Bone marrow (tissue), 2 donors: Measurements from ENCODE around the gene GTF2F1.
"Not testable (repeated sequence)": the region's sequence is repeated elsewhere in the genome, so short reads cannot be mapped to it uniquely, and the experiment has no call there.

Experiments used
- DNase-seq, 2 donors: peaks; one replicate each; lab custom pipeline; 2025; lab: John Stamatoyannopoulos, UW

GTF2F1 gene

DNA sequence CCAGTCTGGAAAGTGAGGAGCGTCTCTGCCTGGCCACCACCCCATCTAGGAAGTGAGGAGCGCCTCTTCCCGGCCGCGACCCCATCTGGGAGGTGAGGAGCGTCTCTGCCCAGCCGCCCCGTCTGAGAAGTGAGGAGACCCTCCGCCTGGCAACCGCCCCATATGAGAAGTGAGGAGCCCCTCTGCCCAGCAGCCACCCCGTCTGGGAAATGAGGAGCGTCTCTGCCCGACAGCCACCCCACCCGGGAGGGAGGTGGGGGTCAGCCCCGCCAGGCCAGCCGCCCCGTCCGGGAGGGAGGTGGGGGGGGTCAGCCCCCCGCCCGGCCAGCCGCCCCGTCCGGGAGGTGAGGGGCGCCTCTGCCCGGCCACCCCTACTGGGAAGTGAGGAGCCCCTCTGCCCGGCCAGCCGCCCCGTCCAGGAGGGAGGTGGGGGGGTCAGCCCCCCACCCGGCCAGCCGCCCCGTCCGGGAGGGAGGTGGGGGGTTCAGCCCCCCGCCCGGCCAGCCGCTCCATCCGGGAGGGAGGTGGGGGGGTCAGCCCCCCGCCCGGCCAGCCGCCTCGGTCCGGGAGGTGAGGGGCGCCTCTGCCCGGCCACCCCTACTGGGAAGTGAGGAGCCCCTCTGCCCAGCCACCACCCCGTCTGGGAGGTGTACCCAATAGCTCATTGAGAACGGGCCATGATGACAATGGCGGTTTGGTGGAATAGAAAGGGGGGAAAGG lies 37.5 kb downstream of the GTF2F1 start:
- DNase-seq = not testable (repeated sequence)

DNA sequence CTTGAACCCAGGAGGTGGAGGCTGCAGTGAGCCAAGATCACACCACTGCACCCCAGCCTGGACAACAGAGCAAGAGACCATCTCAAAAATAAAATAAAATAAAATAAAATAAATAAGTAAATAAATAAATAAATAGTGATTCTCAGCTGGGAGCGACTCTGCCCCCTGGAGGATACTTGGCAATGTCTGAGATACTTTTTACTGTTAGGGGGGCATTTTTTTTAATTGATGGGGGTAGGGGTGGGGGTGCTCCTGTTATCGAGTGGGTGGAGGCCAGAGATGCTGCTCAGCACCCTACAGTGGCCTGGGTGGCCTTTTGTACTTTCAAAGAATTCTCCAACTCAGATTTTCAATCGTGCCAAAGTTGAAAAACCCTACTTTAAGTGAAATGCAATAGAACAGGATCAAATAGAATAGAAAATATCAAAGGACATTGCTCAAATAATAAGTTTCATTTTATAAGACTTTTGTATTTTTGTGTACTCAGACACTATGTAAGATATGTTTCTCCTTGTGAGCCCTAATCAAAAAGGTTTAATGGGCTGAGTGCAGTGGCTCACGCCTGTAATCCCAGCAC lies 38.8 kb downstream of the GTF2F1 start:
- DNase-seq = no peak

DNA sequence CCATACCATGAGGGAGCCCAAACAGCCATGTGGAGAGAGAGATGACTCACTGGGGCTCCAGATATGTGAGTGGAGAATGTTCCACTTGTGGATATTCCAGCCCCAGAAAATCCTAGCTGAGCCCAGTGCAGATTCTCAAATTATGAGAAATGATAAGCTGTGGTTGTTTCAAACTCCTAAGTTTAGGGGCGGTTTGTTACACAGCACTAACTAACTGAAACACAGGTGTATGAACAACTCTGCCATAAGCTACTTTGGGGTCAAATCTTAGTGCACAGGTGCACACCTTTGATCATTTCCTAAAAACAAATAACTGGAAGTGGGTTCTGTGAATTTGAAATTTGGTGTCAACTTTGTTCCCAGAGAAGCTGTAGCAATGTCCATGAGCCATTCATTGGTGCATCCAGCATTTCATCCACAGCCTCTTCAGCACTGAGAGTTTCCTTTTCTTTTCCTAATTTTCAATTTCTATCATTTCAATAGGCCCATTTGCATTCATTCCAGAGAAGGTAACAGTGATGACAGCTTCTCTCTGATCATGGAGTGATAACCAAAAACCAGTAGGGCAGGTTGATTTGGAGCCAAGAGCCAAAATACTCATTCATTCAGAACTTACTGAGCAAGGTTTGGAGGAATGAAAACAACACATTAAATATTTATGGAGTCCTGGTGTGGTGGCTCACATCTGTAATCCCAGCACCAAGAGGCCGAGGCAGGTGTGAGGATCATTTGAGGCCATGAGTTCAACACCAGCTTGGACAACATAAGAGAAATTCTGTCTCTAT lies 40.4 kb downstream of the GTF2F1 start:
- no peak for DNase-seq

DNA sequence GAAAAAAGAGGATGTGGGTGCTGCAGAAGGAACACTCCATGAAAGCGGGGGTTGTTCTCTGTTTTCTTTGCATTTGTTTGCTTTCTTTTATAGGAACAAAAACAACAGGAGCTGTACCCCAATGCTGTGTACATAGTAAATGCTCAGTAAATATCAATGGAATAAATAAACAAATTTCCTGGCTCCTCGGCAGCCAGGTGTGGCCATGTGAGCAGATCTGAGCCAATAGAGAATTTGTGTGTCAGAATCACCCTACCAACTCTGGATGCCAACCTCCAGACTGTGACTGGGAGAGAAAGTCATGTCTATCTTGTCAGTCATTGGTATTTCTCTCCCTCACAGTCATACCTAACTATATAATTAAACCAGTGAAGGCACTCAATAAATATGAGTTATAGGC lies 42.3 kb downstream of the GTF2F1 start:
- DNase-seq = no peak

DNA sequence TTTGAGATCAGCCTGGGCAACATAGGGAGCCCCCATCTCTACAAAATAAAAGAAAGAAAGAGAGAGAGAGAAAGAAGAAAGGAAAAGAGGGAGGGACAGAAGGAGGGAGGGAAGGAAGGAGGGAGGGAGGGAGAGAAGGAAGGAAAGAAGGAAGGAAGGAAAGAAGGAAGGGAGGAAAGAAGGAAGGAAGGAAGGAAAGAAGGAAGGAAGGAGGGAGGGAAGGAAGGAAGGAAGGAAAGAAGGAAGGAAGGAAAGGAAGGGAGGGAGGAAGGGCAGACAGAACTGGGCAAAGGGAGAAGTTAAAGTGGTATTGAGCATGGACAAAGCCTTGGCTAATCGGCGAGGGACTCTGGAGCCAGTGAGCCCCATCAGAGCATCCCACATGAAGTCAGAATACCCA lies 43.7 kb downstream of the GTF2F1 start:
- DNase-seq = not testable (repeated sequence)

DNA sequence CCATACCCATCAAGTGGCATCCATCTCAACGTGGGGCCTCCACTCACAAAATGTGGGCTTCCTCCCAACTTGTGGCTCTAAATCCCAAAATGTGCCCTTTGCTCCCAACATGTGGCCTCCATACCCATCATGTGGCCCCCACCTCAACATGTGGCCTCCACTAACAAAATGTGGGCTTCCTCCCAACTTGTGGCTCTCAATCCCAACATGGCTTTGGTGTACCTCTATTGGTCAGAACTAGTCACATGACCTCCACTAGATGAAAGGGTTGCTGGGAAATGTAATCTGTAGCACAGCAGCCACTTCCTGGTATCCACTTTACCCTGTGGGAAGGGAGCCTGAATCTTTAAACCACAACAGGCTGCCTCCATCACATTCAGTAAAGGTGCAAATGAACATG lies 49.5 kb downstream of the GTF2F1 start:
- no peak for DNase-seq

DNA sequence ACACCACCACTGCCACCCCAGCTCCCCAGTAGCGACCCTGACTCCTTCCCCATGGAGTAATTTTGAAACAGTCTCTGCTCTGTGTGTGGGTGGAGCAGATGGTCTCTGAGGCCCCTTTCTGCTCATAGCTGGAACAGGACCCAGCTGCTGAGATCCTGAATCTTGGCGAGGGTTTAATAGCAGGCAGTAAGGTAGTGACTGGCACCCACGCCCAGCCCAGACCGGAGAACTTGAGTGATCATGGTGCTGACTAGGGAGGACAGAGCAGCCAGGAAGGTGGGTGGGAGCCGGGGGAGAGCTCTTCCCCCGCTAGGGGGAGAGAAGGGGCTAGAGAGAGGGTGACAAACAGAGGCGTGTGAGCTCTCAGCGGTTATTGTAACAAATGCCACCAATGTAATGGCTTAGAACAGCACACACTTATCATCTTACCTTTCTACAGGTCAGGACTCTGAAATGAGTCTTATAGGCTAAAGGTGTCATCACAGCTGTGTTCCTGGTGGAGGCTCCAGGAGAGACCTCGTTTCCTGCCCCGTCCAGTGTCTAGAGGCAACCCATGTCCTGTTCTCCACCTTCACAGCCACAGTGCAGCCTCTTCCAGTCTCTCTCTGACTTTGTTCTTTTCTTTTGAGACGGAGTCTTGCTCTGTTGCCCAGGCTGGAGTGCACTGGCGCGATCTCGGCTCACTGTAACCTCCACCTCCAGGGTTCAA lies 52.3 kb downstream of the GTF2F1 start:
- DNase-seq = no peak

DNA sequence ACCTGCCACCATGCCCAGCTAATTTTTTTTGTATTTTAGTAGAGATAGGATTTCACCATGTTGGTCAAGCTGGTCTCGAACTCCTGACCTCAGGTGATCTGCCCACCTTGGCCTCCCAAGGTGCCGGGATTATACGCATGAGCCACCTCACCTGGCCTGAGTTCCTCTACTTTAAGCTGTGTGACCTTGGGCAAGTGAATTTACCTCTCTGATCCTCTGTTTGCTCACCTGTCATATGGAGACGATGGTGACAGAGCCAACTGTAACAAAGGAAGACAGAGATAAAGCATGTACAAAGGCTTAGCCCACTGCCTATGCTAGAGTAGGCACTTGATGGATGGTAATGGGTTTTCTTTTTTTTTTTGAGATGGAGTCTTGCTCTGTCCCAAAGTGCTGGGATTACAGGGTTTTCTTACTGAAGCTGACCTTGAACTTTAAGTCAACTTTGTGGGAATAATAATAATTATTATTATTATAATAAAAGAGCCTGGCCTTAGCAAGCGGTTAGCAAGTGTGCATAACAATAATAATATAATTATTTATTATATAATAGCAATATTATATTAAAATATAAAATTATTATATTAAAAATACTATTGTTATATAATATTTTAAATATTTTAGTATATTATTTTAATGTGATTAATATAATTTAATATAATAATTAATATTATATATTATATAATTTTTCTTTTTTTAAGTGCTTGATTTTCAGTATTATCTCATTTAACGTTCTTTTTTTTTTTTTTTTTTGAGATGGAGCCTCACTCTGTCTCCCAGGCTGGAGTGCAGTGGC lies 58.3 kb downstream of the GTF2F1 start:
- no peak for DNase-seq

DNA sequence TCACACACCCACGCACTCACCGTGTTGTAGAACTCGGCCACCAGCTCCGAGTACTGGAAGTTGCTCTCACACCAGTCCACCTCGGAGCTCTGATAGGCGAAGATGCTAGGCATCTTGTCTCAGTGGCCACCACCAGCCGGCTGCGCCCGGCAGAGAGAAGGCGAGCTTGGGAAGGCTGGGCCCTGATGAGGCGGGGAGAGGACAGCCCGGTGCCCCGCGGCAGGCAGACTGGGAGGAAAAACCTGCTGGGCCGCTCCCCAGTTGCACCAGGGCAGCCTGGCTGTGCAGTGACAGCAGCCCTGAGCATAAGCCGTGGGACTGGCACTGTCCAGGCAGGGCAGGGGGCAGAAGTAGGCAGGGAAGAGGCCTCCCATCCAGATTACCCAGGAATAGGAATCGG lies 59.5 kb downstream of the GTF2F1 start, which contains the start of gene ACER1:
Gene ACER1 (minus strand): TSS at position 174 of the 400 bp plus-strand sequence. CDS start 61 bp downstream, at position 113.
- DNase-seq = no peak
